GM23248 (cell line): ENCODE results near the gene ITM2C.

Source experiments
- EZH2 ChIP-seq: fragments of 200-600 bp; sonication (generic); IDR thresholded peaks from 2 replicates; pipeline ENCODE4 v1.6.1; 2018; ENCODE audit warnings: antibody characterized with exemption, mild to moderate bottlenecking; ENCODE audit not compliant: insufficient read depth, poor library complexity, severe bottlenecking
- EZH2phosphoT487 ChIP-seq: fragments of 200-600 bp; sonication (generic); IDR thresholded peaks from 2 replicates; pipeline ENCODE4 v1.6.1; 2018; ENCODE audit warnings: antibody characterized with exemption, moderate library complexity, mild to moderate bottlenecking, low read depth; ENCODE audit not compliant: insufficient read depth

- TF ChIP-seq EZH2 = no peak
- no peak for TF ChIP-seq EZH2phosphoT487
Observed at GRCh38 chr2:230872968-230873660, 8.4 kb downstream of the ITM2C start.
